Endodermal cell (in vitro differentiated cells): ENCODE results near the gene TAAR6. TPM values are rescaled to one million over a fixed set of nuclear protein-coding genes. Genes with fewer than 3 reads are reported as not detected.
"Not testable (repeated sequence)": the region's sequence is repeated elsewhere in the genome, so short reads cannot be mapped to it uniquely, and the experiment has no call there.

Source experiments
- DNase-seq: peaks from one replicate; pipeline ENCODE4 v3.0.0-alpha.2; 2017
- H3K27ac ChIP-seq: 2 replicates; pipeline ENCODE4 v1.5.1; 2013; ENCODE audit warnings: mild to moderate bottlenecking, low read depth, low read length, moderate library complexity
- H3K27me3 ChIP-seq: 2 replicates; pipeline ENCODE4 v1.6.1; 2013; ENCODE audit warnings: mild to moderate bottlenecking, low read length, moderate library complexity; ENCODE audit not compliant: insufficient read depth, control insufficient read depth, poor library complexity, severe bottlenecking
- H3K36me3 ChIP-seq: 2 replicates; pipeline ENCODE4 v1.7.0; 2013; ENCODE audit warnings: mild to moderate bottlenecking, low read length, moderate library complexity; ENCODE audit not compliant: control insufficient read depth, insufficient read depth
- H3K4me1 ChIP-seq: one replicate; pipeline ENCODE4 v1.7.0; 2013; ENCODE audit warnings: low read length; ENCODE audit not compliant: control insufficient read depth, insufficient read depth
- H3K4me3 ChIP-seq: 2 replicates; pipeline ENCODE4 v1.5.1; 2013; ENCODE audit warnings: mild to moderate bottlenecking, low read length, moderate library complexity
- H3K9ac ChIP-seq: 2 replicates; pipeline ENCODE4 v1.6.1; 2013; ENCODE audit warnings: mild to moderate bottlenecking, low read length, moderate library complexity; ENCODE audit not compliant: poor library complexity, severe bottlenecking; ENCODE audit errors: extremely low read depth
- H3K9me3 ChIP-seq: 2 replicates; pipeline ENCODE4 v1.6.1; 2013; ENCODE audit warnings: mild to moderate bottlenecking, low read length, moderate library complexity; ENCODE audit not compliant: control insufficient read depth
- H3K27ac Mint-ChIP-seq: 2 replicates; pipeline ENCODE4 v1.8.0; 2020; ENCODE audit warnings: mixed read lengths
- H3K27me3 Mint-ChIP-seq: 2 replicates; pipeline ENCODE4 v1.8.0; 2021; ENCODE audit warnings: mild to moderate bottlenecking, mixed read lengths; ENCODE audit not compliant: insufficient read depth
- H3K36me3 Mint-ChIP-seq: 2 replicates; pipeline ENCODE4 v1.8.0; 2020; ENCODE audit warnings: low read depth, mixed read lengths
- H3K4me1 Mint-ChIP-seq: 2 replicates; pipeline ENCODE4 v1.8.0; 2020; ENCODE audit warnings: mixed read lengths
- H3K4me3 Mint-ChIP-seq: 2 replicates; pipeline ENCODE4 v1.8.0; 2020; ENCODE audit warnings: mild to moderate bottlenecking, moderate library complexity, mixed read lengths
- H3K9me3 Mint-ChIP-seq: 2 replicates; pipeline ENCODE4 v1.8.0; 2020; ENCODE audit warnings: mild to moderate bottlenecking, mixed read lengths
- WGBS, 2 experiments: methylation state at CpG; one replicate each; pipeline versions ENCODE4 v1.1.5 to v1.1.7; 2013; ENCODE audit warnings: missing lambda C conversion rate in 2 of 2, mixed read lengths in 1 of 2; ENCODE audit not compliant: insufficient coverage in 1 of 2, insufficient read length in 1 of 2; 5-methylcytosine and 5-hydroxymethylcytosine counted together
- total RNA-seq, 2 donors: library from RNA; stranded (reverse); fragmentation: NEBNext Ultra II Directional in 1 of 2; extraction: Animal tissue kit (Norgen Biotek cat#: 25700) in 1 of 2; gene quantifications; 2 replicates in 1 of 2; 3 replicates in 1 of 2; pipeline ENCODE4 v1.2.1, GENCODE V29; 2021
- TF ChIP-seq, protein P1 (sequence below): fragments of 200-600 bp; sonication (generic); conservative IDR thresholded peaks from 2 replicates; pipeline ENCODE4 v1.5.0; 2021; ENCODE audit warnings: antibody characterized with exemption, mild to moderate bottlenecking

TAAR6 gene
- total RNA-seq, 2 donors from 2014 or later = not detected

- no peak overlapping the region for H3K27ac ChIP-seq
- H3K4me3 Mint-ChIP-seq = no peak overlapping the region
- no peak overlapping the region for H3K9ac ChIP-seq
- peaks cover 5% of the 10 kb centered on the region for H3K27me3 Mint-ChIP-seq
- 89 to 100% methylated on average over 1 to 6 of the region's 6 CpGs for WGBS, 2 experiments
- H3K27ac Mint-ChIP-seq = no peak overlapping the region
- no peak overlapping the region for H3K4me3 ChIP-seq
- DNase-seq = no peak
- TF ChIP-seq, protein P1, sequence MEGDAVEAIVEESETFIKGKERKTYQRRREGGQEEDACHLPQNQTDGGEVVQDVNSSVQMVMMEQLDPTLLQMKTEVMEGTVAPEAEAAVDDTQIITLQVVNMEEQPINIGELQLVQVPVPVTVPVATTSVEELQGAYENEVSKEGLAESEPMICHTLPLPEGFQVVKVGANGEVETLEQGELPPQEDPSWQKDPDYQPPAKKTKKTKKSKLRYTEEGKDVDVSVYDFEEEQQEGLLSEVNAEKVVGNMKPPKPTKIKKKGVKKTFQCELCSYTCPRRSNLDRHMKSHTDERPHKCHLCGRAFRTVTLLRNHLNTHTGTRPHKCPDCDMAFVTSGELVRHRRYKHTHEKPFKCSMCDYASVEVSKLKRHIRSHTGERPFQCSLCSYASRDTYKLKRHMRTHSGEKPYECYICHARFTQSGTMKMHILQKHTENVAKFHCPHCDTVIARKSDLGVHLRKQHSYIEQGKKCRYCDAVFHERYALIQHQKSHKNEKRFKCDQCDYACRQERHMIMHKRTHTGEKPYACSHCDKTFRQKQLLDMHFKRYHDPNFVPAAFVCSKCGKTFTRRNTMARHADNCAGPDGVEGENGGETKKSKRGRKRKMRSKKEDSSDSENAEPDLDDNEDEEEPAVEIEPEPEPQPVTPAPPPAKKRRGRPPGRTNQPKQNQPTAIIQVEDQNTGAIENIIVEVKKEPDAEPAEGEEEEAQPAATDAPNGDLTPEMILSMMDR = no peak
- no peaks in the 10 kb centered on the region for H3K4me1 ChIP-seq
- H3K9me3 ChIP-seq = no peaks in the 10 kb centered on the region
- H3K27me3 ChIP-seq = no peaks in the 10 kb centered on the region
- no peaks in the 10 kb centered on the region for H3K9me3 Mint-ChIP-seq
- H3K36me3 Mint-ChIP-seq = no peaks in the 10 kb centered on the region
- no peaks in the 10 kb centered on the region for H3K36me3 ChIP-seq
- H3K4me1 Mint-ChIP-seq = no peaks in the 10 kb centered on the region
Observed at GRCh38 chr6:132596201-132596600, 26.1 kb downstream of the TAAR6 start.

DNA sequence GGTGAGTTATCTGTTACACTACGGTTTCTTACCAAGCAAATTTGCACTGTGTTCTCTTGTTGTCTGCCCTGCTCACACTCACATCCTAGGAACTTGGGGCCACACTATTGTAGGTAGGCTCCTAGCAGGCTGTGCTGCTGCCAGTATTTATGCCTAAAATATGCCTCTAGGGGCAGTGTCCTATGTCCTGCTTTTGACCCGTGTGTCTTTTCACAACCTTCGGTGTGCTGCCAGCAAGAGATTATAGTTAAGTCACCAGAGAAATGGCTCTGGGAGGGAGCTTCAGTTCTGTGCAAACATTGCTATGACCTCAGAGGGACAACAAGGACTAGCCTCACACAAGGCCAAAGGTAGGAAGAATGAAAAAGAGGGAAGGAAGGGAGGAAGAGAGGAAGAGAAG lies 28.4 kb downstream of the TAAR6 start:
- Mint-ChIP-seq H3K4me3 (no peak overlapping the region), H3K9me3 (no peaks in the 10 kb centered on the region), H3K4me1 (no peaks in the 10 kb centered on the region), H3K27me3 (peaks cover 5% of the 10 kb centered on the region), H3K36me3 (no peaks in the 10 kb centered on the region), H3K27ac (no peak overlapping the region)
- Histone ChIP-seq H3K36me3 (no peaks in the 10 kb centered on the region), H3K9ac (no peak overlapping the region), H3K4me1 (no peaks in the 10 kb centered on the region), H3K9me3 (no peaks in the 10 kb centered on the region), H3K27ac (no peak overlapping the region), H3K4me3 (no peak overlapping the region), H3K27me3 (no peaks in the 10 kb centered on the region)
- DNase-seq = peak; percentile 67
- TF ChIP-seq, protein P1 = peak; percentile 78
- 19 to 53% methylated on average over 2 to 3 of the region's 3 CpGs for WGBS, 2 experiments

DNA sequence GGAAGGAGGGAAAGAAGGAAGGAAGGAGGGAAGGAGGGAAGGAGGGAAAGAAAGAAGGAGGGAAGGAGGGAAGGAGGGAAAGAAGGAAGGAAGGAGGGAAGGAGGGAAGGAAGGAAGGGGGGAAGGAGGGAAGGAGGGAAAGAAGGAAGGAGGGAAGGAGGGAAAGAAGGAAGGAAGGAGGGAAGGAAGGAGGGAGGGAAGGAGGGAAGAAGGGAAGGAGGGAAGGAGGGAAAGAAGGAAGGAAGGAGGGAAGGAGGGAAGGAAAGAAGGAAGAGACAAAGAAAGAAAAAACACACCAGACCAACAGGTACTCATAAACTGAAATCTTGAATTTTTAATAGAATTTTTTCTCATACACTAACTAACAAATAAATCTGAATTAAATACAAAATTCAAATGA lies 30.8 kb downstream of the TAAR6 start:
- not testable (repeated sequence) for H3K4me3 Mint-ChIP-seq, H3K9me3 Mint-ChIP-seq

DNA sequence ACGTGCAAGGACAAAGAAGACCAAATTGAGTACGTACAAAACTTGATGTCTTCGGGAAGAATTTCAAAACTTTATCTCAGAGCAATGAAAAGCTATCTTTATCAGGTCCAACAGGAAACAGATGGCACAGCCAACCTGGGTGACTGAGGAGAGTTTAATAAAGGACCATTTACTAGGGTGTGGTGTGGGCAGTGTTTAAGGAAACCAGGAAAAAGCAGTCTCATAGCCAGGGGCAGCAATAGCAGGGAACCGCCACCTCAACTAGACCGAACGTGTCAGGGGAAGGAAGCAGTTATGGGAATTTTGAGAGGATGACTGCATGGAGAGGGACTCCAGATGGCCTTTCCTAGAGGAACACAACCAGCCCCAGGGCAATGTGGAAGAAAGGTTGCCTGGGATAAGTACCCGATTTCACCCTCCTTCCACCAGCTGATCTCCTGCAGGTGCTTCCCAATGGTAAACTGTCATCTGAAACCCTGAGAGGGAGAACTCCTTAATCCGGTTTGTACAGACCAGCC lies 34.6 kb downstream of the TAAR6 start:
- Mint-ChIP-seq H3K4me3 (no peak overlapping the region), H3K9me3 (peaks cover 2% of the 10 kb centered on the region), H3K27ac (no peak overlapping the region), H3K27me3 (peaks cover 5% of the 10 kb centered on the region), H3K4me1 (no peaks in the 10 kb centered on the region), H3K36me3 (no peaks in the 10 kb centered on the region)
- Histone ChIP-seq H3K27me3 (no peaks in the 10 kb centered on the region), H3K4me1 (no peaks in the 10 kb centered on the region), H3K36me3 (no peaks in the 10 kb centered on the region), H3K9ac (no peak overlapping the region), H3K27ac (no peak overlapping the region), H3K9me3 (no peaks in the 10 kb centered on the region), H3K4me3 (no peak overlapping the region)
- DNase-seq = no peak
- WGBS, 2 experiments = 90 to 100% methylated on average over 3 to 8 of the region's 8 CpGs
- TF ChIP-seq, protein P1 = no peak

More for the DNA sequence above, 30.8 kb downstream of the TAAR6 start:
- H3K27ac Mint-ChIP-seq, H3K36me3 ChIP-seq, H3K4me1 ChIP-seq, H3K9me3 ChIP-seq, H3K27me3 ChIP-seq, H3K4me1 Mint-ChIP-seq, DNase-seq, H3K4me3 ChIP-seq, H3K27me3 Mint-ChIP-seq, H3K27ac ChIP-seq, H3K36me3 Mint-ChIP-seq, H3K9ac ChIP-seq: not testable (repeated sequence)
